HS-27A (cell line): Measurements from ENCODE around the gene TMEM61.
"Not testable (repeated sequence)": the region's sequence is repeated elsewhere in the genome, so short reads cannot be mapped to it uniquely, and the experiment has no call there.

Experiments
- DNase-seq: peaks from one replicate; pipeline ENCODE4 v3.0.0-alpha.2; 2012; ENCODE audit warnings: low read depth, missing footprints

Gene TMEM61

GRCh38 chr1:54980528-54981241, at the start of gene TMEM61:
TSS of gene TMEM61 (plus strand) at chr1:54980628. CDS start at chr1:54981066, 438 bp downstream.
- no peak for DNase-seq

GRCh38 chr1:54931275-54931840, 49.1 kb upstream of the TMEM61 start:
- no peak for DNase-seq

- DNase-seq = not testable (repeated sequence)
Measured at GRCh38 chr1:54934081-54934480, 46.3 kb upstream of the TMEM61 start.

- DNase-seq = peak; percentile 88
Measured at GRCh38 chr1:54934869-54935268, 45.6 kb upstream of the TMEM61 start.

GRCh38 chr1:54936791-54937190, 43.6 kb upstream of the TMEM61 start:
- no peak for DNase-seq

- no peak for DNase-seq
Measured at GRCh38 chr1:54937469-54937868, 43.0 kb upstream of the TMEM61 start.

GRCh38 chr1:54938955-54939354, 41.5 kb upstream of the TMEM61 start:
- not testable (repeated sequence) for DNase-seq

GRCh38 chr1:54940042-54940441, 40.4 kb upstream of the TMEM61 start:
- no peak for DNase-seq

GRCh38 chr1:54942976-54943375, 37.5 kb upstream of the TMEM61 start:
- no peak for DNase-seq

- DNase-seq = peak; percentile 58
Measured at GRCh38 chr1:54944610-54945392, 35.6 kb upstream of the TMEM61 start.

- DNase-seq = no peak
Measured at GRCh38 chr1:54945393-54945936, 35.0 kb upstream of the TMEM61 start.

GRCh38 chr1:54947540-54947939, 32.9 kb upstream of the TMEM61 start:
- DNase-seq = no peak

GRCh38 chr1:54949053-54949452, 31.4 kb upstream of the TMEM61 start:
- DNase-seq = no peak

GRCh38 chr1:54950006-54950368, 30.4 kb upstream of the TMEM61 start:
- DNase-seq = no peak

GRCh38 chr1:54950369-54951163, 29.9 kb upstream of the TMEM61 start:
- peak; percentile 59 for DNase-seq

GRCh38 chr1:54951810-54952226, 28.6 kb upstream of the TMEM61 start:
- DNase-seq = no peak

GRCh38 chr1:54952950-54953718, 27.3 kb upstream of the TMEM61 start:
- DNase-seq = no peak

- DNase-seq = no peak
Measured at GRCh38 chr1:54953846-54954245, 26.6 kb upstream of the TMEM61 start.

GRCh38 chr1:54955359-54955758, 25.1 kb upstream of the TMEM61 start:
- peak; percentile 74 for DNase-seq

GRCh38 chr1:54956726-54957125, 23.7 kb upstream of the TMEM61 start:
- no peak for DNase-seq

GRCh38 chr1:54959241-54959640, 21.2 kb upstream of the TMEM61 start:
- DNase-seq = no peak
